SKM-1 (cell line): ENCODE results near the gene ERCC1.
A peak's percentile ranks its signal among the peaks of the same experiment; 100 is the strongest.
"Not testable (repeated sequence)": the region's sequence is repeated elsewhere in the genome, so short reads cannot be mapped to it uniquely, and the experiment has no call there.

Experiments
- DNase-seq: peaks from one replicate; lab custom pipeline; 2025; ENCODE audit not compliant: unreplicated experiment; lab: John Stamatoyannopoulos, UW

Gene ERCC1

DNA sequence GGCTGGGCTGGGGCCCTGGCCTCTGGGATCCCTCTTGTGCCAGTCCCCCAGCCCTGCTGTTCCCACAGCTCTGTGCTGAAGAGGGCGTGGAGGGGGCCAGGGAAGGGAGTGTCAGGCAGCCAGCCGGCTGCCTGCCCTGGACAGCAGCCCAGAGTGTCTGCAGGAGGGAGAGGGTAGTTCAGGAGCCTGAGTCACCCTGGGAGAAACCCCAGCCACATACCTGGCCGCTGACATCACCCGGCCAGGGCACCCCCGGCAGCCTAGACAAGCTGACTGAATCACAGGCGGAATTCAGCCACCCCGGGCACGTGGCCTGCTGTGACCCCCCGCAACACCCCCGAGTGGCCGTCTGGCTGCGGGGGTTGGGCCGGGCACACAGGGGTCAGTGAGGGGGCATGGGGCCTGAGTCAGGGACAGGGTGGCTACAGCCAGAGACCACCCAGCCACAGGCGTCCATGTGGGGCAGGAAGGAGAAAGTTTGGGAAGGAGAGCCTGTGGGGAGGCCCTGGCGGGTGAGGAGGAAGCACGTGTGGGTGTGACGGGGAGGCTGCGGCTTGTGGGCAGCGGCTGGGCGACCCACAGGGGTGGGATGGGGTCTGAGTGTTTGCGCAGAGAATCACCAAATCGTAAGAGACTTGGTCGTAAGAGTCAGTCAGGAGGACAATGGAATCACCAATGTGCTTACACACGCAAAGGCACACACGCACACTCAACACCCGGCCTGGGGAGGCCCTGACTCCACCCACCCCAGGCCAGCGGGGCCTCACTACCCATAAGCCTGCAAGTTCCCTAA is 32.2 kb upstream of the ERCC1 start:
- DNase-seq, result peak; percentile 49

DNA sequence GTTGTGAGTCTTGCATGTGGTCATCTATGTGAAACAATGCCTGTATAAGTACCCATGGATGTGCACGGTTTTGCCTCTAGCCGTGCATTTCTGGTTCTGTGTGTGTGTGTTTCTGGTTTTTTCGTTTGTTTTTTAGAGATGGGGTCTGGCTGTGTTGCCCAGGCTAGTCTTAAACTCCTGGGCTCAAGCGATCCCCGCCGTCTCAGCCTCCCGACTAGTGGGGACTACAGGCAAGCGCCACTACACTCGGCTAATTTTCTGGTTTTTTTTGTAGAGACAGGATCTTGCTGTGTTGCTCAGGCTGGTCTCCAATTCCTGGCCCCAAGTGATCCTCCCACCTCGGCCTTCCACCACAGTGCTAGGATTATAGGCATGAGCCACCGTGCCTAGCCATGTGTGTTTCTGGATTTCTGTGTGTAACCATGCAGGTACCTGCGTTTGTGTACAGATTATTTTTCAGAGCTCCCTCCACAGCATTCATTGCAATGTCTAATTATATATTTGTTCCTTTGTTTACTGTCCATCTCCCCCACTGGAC is 28.2 kb upstream of the ERCC1 start:
- DNase-seq, result no peak

DNA sequence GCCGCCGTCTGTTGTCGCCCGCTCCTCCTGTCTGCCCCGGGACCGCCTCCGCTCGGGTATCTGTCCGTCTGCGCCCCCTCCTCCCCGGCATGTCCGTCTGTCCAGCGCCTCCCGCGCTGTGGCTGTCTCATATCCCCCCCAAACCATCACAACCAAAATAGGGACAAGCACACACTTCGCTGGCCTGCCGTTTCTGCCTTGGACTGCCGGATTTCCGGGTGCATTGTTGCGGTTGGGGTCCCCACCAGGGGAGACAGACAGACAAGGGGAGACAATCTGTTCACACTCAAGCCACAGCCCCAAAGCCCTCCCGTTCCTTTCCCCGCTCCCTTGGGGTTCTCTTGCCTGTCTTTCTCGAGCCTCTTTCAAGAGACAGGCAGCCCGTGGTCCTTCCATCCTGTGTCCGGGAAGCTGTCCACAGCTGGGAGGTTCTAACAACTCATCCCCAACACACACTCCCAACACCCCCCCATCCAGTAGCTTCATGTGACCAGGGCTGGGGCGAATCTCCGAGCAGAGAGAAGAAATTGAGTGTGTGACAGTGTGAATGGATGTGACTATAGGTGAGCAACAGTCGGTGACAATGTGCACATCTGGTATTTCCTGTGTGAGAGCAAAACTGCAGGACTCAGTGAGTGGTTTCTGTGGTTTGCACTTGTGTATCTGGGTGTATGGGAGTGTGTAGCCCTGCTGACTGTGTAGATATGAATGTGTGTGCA is 27.6 kb upstream of the ERCC1 start:
- no peak for DNase-seq

DNA sequence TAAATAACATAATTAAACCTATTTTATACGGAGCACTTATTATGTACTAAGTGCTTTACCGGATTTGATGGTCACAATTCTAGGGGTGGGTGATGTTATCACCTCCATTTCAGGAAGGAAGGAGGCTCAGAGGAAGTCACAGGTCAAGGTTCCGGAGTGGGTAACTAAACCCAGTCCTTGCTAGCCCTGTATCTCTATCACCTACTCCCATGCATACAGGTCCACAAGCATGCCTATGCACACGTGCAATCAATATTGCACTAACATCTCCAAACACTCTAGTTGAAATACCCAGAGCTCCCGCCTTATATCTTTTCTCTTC is 26.3 kb upstream of the ERCC1 start:
- no peak for DNase-seq

DNA sequence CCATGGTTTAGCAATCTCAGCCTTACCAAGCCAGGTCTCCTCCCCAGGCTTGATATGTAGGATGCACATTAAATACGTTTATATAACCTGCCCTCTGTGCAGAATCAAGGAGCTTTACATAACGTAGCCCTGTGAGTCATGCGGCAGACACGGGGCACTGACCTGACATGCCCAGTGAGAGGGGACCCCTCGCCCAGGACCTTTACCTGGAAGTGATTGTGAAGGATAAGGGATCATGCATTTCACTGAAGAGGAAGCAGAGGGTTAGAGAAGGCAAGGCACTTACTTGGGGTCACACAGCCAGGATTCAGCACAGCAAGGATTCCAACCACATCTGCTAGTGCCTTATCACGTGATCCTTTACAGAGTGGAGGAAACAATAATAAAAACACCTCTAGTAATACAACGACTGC is 25.2 kb upstream of the ERCC1 start:
- no peak for DNase-seq

DNA sequence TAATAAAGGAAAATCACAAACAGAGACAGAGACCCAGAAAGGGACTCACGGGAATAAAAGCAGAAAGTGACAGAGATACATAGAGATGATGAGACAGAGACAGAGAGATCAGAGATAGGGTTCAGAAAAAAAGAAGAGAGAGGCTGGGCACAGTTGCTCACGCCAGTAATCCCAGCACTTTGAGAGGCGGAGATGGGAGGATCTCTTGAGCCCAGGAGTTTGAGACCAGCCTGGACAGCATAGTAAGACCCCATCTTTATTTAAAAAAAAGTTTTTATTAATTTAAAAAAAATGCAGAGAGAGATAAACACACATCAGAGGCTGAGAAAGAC is 24.7 kb upstream of the ERCC1 start:
- DNase-seq, result no peak

DNA sequence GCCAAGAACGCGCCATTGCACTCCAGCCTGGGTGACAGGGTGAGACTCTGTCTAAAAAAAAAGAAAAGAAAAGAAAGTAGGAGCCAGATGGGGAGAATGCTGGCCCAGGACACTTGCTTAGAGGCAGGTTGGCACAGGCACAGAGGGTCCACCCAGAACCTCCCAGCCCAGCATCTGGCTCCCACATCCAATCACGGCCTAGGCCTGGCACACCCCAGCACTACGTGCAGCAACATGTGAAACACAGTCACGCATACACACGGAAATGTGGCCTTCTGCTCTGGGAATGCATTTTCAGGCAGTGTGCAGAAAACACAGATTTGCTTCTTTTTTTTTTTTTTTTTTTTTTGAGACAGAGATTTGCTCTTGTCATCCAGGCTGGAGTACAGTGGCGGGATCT is 23.2 kb upstream of the ERCC1 start:
- DNase-seq, result no peak

DNA sequence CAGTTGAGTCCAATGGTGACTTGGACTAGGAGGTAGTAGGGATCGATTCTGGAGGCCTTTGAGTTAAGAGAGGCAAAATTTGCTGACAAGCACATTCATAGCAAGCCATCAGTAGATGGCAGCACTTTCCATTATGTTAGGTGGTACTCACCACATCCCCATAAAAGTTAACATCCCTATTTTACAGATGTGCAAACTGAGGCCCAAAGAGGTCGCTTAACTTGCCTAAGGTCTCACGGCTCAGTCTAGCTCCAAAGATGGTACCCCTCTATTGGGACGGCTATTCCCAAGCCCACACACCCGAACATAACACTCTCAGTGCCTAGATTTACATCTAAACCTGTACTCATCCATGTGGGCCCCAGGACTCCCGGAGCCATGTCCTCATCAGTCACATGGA is 22.6 kb upstream of the ERCC1 start:
- DNase-seq, result no peak

DNA sequence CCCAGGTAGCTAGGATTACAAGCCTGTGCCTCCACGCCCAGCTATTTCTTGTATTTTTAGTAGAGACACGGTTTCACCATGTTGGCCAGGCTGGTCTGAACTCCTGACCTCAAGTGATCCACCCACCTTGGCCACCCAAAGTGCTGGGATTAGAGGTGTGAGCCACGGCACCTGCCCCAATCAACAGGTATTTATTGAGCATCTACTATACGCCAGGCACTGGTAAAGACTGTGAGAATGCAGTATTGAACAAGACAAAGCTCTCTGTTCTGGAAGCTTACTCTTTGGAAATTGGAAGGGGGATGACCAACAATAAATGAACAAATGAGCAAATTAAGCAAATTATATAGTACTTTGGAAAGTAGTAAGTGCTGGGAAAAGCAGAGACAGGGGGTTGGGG is 21.4 kb upstream of the ERCC1 start:
- no peak for DNase-seq

DNA sequence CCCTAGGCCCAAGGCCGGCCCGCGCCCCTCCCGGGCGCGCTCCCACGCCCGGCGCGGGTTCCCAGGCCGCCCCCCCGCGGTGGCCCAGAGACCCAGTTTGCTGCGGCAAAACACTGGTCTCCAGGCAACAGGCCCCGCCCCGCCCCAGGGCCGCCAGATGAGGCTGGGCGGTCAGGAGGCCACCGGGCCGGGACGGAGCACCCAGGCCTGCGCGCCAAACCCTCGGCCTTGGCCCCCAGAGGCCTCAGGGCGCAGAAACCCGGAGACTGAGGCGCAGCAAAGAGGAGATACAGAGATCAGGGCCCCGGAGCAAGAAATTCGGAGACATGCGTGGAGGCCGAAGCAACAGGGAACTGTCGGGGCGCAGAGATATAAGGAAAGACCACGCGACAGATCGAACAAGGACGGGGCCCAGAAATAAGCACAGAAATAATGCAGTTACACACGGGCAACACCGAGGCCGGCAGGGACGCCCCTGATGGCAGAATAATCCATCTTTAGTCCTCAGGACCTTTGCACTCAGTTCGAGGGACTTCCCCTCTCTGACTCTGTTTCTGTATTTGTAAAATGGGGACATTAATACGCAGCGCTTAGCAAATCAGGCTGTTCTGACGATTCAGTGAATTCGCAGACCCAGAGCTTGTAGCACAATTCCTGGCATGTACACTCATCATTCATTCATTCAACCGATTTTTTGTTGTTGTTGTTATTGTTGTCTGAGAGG is 20.8 kb upstream of the ERCC1 start:
- no peak for DNase-seq

DNA sequence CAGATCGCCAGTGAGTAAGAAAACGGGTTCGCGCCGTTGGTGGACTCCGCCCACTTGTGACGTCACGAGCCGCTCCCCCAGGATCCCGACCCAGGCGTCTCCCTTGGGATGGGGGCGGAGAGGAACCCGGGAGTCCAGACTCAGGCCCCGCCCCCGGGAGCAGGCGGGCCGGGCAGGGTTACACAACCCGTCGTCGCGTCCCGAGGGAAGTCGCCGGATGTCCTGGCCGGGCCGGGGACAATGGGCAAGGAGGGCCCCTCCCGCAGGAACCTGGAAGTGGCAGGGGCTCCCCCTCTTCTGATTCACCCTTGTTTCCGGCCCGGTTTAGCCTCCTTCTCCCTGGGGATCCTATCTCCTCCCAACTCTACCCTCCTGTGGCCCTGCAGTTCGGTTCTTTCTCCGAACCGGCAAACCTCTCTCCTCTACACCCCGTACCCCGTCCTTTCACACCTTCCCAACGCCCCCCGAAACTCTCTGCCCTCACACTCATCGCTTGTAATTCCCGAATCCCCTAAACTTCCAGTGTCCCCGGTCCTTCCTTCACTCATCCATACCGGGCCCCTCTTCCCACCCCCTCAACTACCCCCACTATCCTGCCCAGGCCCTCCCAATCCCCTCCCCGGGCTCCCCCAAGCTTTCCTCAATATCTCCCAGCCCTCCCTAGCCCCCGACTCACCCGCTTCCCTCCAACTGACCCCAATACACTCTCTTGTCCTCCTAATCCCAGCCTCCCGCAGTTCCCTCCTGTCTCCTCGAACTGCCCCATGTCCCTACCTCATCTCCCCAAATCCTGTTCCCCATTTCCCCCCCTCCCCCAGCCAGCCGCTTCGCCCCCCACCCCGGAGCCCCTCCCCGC is 20.0 kb upstream of the ERCC1 start:
- no peak for DNase-seq

DNA sequence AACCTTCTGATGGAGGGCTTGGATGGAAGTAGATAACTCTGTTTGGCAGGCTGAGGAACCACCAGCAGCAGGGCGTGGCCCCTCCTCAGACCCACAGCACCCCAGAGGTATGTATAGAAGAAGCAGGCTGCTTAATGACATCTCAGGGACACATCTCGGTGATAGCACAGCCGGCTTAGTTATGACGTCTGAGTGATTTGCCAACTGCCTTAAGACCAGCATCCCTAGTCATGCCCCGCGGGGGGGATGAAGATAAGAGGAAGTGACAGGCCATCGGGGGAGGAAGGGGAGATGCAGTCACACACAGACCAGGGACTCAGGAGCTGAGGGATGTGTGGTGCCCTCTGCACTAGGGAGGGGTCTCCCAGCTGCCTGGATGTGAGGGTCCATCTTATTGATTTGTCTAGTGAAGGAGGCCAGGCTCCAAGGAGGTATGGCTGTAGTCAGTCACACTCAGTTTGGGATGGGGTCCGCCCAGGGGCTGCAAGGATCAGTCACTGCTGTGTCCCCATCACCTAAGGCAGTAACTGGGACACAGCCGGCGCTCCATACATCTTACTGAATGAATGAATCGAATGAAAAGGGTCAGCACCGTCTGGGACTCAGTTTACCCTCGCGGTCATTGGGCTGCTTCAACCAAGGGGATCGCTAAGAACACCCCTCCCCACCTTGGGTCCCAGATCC is 19.2 kb upstream of the ERCC1 start:
- DNase-seq, result no peak

DNA sequence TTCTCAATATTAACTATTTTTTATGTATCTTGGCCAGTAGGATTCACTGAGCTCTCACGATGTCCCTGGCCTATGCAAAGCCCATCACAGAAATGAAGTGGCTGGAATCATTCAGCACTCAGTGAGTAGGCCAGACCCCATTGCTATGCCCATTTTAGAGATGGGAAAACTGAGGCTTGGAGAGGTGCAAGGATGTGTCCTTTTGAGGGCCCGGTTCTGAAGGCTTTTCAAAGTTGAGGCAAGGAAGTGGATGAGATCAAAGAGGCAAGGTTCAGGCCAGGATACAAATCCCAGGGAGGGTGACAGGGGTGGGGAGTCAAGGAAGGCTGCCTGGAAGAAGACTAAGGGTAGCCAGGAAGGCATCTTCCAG is 18.7 kb upstream of the ERCC1 start:
- no peak for DNase-seq

DNA sequence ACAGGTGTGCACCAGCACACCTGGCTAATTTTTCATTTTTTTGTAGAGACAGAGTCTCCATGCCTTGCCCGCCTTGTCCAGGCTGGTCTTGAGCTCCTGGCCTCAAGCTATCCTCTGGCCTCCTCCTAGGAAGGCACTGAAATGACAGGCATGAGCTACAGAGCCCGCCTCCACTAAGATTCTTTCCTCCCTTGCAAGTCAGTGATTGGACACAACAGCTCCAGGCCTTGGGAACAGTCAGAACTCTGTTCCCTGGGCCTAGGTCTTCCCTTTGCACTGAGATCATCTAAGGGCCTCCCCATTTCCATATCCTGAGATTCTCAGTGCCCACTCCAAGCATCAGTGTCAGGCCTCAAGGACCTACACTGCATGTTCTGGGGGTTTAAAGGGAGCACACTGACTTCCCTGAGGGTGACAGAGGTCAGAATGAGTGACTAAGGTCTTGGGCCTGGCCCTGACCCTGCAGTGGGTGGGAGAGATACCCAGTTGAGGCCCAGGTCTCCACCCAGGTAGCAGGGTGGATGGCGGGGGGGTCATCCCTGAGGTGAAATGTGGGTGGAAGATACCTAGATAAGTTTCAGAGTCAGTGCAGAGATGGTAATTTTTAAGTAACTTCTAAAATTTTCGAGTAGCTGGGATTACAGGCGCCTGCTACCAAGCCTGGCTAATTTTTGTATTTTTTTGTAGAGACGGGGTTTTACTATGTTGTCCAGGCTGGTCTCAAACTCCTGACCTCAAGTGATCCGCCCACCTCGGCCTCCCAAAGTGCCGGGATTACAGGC is 17.3 kb upstream of the ERCC1 start:
- DNase-seq, result no peak

DNA sequence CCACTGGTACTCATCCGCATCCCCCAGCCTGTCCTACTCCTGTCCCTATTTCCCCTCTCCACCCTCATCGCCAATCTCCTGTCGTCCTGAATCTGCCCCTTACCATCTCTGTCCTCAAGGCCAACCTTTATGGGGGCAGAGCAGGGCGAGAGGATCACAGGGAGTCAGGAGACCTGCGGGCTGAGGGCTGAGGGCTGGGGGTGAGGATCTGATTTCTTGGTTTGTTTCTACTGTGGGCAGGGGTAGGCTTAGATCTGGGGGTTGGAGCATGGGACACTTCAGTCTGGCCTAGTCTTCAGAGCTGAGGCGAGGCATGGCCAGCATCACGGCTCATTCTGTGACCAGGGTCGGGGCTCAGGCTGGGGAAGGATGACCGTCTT is 16.5 kb upstream of the ERCC1 start:
- DNase-seq, result no peak

DNA sequence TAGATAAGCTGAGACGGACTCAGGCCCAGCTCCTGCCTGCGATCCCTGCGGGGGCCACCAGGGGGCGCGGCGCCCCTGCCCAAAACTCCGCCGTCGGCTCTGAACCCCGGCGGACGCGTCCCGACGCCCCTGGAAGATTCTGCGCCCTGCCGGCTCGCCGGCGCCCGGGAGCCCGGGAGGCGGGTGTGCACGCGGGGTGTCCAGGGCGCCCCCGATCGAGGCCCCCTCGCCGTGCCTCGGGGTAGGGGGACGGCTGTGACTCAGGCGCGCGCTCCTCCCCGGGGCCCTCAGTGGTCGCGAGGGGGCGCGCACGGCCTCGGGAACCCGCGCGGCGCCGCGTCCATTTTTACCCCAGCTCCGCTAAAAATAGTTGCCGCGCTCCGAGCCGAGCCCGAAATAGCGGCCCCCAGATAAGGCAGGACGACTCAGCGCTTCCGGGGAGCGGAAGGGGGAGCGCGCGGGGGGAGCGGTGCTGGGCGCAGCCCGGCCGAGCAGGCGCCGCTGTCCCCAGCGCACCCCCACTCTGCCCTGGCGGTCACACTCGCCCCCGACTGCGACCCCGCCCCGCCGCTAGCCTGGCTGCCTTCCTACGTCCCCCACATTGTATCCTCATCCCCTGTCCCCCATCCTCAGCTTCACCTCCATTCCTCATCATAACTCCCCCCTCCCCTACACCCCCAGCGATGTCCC is 16.0 kb upstream of the ERCC1 start:
- peak; percentile 25 for DNase-seq

DNA sequence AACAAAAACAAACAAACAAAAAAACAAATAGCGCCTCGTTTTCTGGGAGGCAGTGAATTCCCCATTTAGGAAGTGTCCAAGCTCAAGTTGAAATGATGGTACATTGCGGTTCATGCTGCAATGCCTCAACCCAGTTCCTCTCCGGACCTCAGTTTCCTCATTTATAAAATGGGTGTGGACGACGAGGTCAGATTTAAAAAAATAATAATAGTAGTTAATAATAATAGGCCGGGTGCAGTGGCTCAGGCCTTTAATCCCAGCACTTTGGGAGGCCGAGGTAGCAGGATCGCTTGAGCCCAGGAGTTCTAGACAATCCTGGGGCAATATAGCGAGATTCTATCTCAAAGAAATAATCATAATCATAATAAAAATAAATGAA is 15.5 kb upstream of the ERCC1 start:
- no peak for DNase-seq

DNA sequence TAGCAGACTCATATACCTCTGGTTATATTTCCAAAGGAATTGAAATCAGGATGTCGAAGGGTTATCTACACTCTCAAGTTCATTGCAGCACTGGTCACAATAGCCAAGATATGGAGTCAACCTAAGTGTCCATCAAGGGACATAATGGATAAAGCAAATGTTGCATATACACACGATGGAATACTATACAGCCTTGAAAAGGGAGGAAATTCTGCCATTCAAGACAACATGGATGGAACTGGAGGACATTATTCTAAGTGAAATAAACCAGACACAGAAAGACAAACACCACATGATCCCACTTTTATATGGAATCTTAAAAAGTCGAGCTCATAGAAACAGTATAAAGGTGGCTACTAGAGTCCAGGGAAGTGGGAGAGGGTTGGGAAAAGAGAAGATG is 13.6 kb upstream of the ERCC1 start:
- DNase-seq, result no peak

DNA sequence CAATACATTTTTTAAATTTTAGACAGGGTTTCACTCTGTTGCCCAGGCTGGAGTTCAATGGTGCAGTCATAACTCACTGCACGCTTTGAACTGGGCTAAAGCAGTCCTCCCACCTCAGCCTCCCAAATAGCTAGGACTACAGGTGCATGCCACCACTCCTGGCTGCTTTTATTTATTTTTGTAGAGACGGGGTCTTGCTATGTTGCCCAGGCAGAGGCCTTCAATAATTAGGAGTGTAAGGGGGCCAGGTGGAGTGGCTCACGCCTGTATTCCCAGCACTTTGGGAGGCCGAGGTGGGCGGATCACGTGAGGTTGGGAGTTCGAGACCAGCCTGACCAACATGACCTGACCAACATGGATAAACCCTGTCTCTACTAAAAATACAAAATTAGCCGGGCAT is 8.8 kb upstream of the ERCC1 start:
- not testable (repeated sequence) for DNase-seq
